Trophoblast cell (in vitro differentiated cells and primary cell): ENCODE results near the gene FAM43A.

ENCODE experiments used
- DNase-seq, 2 donors: peaks; one replicate each; pipeline ENCODE4 v3.0.0-alpha.2; 2016
- H2AFZ ChIP-seq: 2 replicates; pipeline ENCODE4 v1.6.1; 2013; ENCODE audit warnings: low read length, moderate library complexity, mild to moderate bottlenecking; ENCODE audit not compliant: insufficient read depth, poor library complexity
- H2AK5ac ChIP-seq: 2 replicates; pipeline ENCODE4 v1.6.1; 2013; ENCODE audit warnings: mild to moderate bottlenecking, low read length
- H2BK120ac ChIP-seq: 2 replicates; pipeline ENCODE4 v1.6.1; 2013; ENCODE audit warnings: low read length, mild to moderate bottlenecking, moderate library complexity; ENCODE audit not compliant: insufficient read depth, poor library complexity
- H2BK12ac ChIP-seq: 2 replicates; pipeline ENCODE4 v1.6.1; 2013; ENCODE audit warnings: mild to moderate bottlenecking, low read length, moderate library complexity
- H2BK5ac ChIP-seq: 2 replicates; pipeline ENCODE4 v1.6.1; 2013; ENCODE audit warnings: low read length, low read depth, moderate library complexity, mild to moderate bottlenecking; ENCODE audit not compliant: poor library complexity
- H3K14ac ChIP-seq: 2 replicates; pipeline ENCODE4 v1.6.1; 2013; ENCODE audit warnings: mild to moderate bottlenecking, low read length
- H3K18ac ChIP-seq: 2 replicates; pipeline ENCODE4 v1.6.1; 2013; ENCODE audit warnings: mild to moderate bottlenecking, low read length
- H3K23ac ChIP-seq: 2 replicates; pipeline ENCODE4 v1.6.1; 2013; ENCODE audit warnings: low read length
- H3K27ac ChIP-seq: 2 replicates; pipeline ENCODE4 v1.5.1; 2013; ENCODE audit warnings: low read depth, mild to moderate bottlenecking, inconsistent platforms, low read length, moderate library complexity
- H3K27me3 ChIP-seq: 2 replicates; pipeline ENCODE4 v1.6.1; 2013; ENCODE audit warnings: inconsistent platforms, mild to moderate bottlenecking, low read length, moderate library complexity; ENCODE audit not compliant: insufficient read depth
- H3K36me3 ChIP-seq, 2 experiments: 1 replicate in 1 of 2; 2 replicates in 1 of 2; pipeline ENCODE4 v1.6.1; 2013; ENCODE audit warnings: low read length in 2 of 2, mild to moderate bottlenecking in 2 of 2, moderate library complexity in 1 of 2; ENCODE audit not compliant: insufficient read depth in 2 of 2, control insufficient read depth in 1 of 2
- H3K4ac ChIP-seq: 2 replicates; pipeline ENCODE4 v1.6.1; 2013; ENCODE audit warnings: low read depth, mild to moderate bottlenecking, low read length, moderate library complexity
- H3K4me1 ChIP-seq, 2 experiments: 1 replicate in 1 of 2; 2 replicates in 1 of 2; pipeline ENCODE4 v1.6.1; 2013; ENCODE audit warnings: low read length in 2 of 2, mild to moderate bottlenecking in 2 of 2, moderate library complexity in 1 of 2; ENCODE audit not compliant: insufficient read depth in 2 of 2, control insufficient read depth in 1 of 2
- H3K4me2 ChIP-seq: 2 replicates; pipeline ENCODE4 v1.6.1; 2013; ENCODE audit warnings: inconsistent platforms, mild to moderate bottlenecking, low read length, moderate library complexity
- H3K4me3 ChIP-seq: 2 replicates; pipeline ENCODE4 v1.5.1; 2013; ENCODE audit warnings: mild to moderate bottlenecking, low read depth, low read length, inconsistent platforms
- H3K79me1 ChIP-seq: one replicate; pipeline ENCODE4 v1.6.1; 2013; ENCODE audit warnings: low read length
- H3K79me2 ChIP-seq: 2 replicates; pipeline ENCODE4 v1.6.1; 2013; ENCODE audit warnings: low read length, mild to moderate bottlenecking; ENCODE audit not compliant: control insufficient read depth, insufficient read depth, poor library complexity
- H3K9ac ChIP-seq: 2 replicates; pipeline ENCODE4 v1.6.1; 2013; ENCODE audit warnings: mild to moderate bottlenecking, low read length
- H3K9me3 ChIP-seq: 2 replicates; pipeline ENCODE4 v1.6.1; 2013; ENCODE audit warnings: low read depth, mild to moderate bottlenecking, control low read depth, inconsistent platforms, low read length; ENCODE audit not compliant: insufficient read depth
- H4K12ac ChIP-seq: 2 replicates; pipeline ENCODE4 v1.6.1; 2013; ENCODE audit warnings: low read depth, mild to moderate bottlenecking, low read length, moderate library complexity
- H4K8ac ChIP-seq: 2 replicates; pipeline ENCODE4 v1.6.1; 2013; ENCODE audit warnings: low read depth, mild to moderate bottlenecking, low read length, moderate library complexity
- H4K91ac ChIP-seq: one replicate; pipeline ENCODE4 v1.6.1; 2013; ENCODE audit warnings: low read depth, mild to moderate bottlenecking, low read length, moderate library complexity
- WGBS: extraction: QIAGEN DNeasy Blood & Tissue Kit; methylation state at CpG from one replicate; pipeline ENCODE4 v1.1.7; 2013; ENCODE audit warnings: missing lambda C conversion rate; ENCODE audit not compliant: insufficient read length, insufficient coverage; ENCODE audit errors: extremely low coverage; 5-methylcytosine and 5-hydroxymethylcytosine counted together

Gene FAM43A

GRCh38 chr3:194640829-194641228 lies 44.9 kb upstream of the FAM43A start:
- no peak overlapping the region for H4K12ac ChIP-seq
- no peak overlapping the region for H3K4me2 ChIP-seq
- no peak overlapping the region for H2BK12ac ChIP-seq
- H3K79me1 ChIP-seq: no peaks in the 10 kb centered on the region
- peaks cover 2% of the 10 kb centered on the region for H3K79me2 ChIP-seq
- no peaks in the 10 kb centered on the region for H3K9me3 ChIP-seq
- H3K4me3 ChIP-seq: no peak overlapping the region
- H2BK120ac ChIP-seq: no peak overlapping the region
- peaks cover 14 to 21% of the 10 kb centered on the region in 2 experiments for H3K36me3 ChIP-seq
- H4K8ac ChIP-seq: no peak overlapping the region
- H3K18ac ChIP-seq: no peak overlapping the region
- no peak overlapping the region for H4K91ac ChIP-seq
- no peak overlapping the region for H2BK5ac ChIP-seq
- no peaks in the 10 kb centered on the region for H3K27me3 ChIP-seq
- no peak overlapping the region for H3K9ac ChIP-seq
- H3K27ac ChIP-seq: no peak overlapping the region
- no CpG with 5 or more reads among the region's 7 CpGs for WGBS
- H3K4ac ChIP-seq: no peak overlapping the region
- peaks cover 2 to 4% of the 10 kb centered on the region in 2 experiments for H3K4me1 ChIP-seq
- no peak overlapping the region for H2AK5ac ChIP-seq
- H3K14ac ChIP-seq: no peak overlapping the region
- DNase-seq: peak in 1 of 2 donors; percentile 18
- no peak overlapping the region for H2AFZ ChIP-seq
- no peak overlapping the region for H3K23ac ChIP-seq

- WGBS: no CpG with 5 or more reads among the region's 2 CpGs
- Histone ChIP-seq H2BK12ac (no peak overlapping the region), H3K14ac (no peak overlapping the region), H3K4ac (no peak overlapping the region), H3K23ac (no peak overlapping the region), H2BK5ac (no peak overlapping the region), H4K8ac (no peak overlapping the region), H2AFZ (no peak overlapping the region), H2AK5ac (no peak overlapping the region), H3K79me1 (no peaks in the 10 kb centered on the region), H3K36me3 (peaks cover 14 to 24% of the 10 kb centered on the region in 2 experiments), H3K27ac (no peak overlapping the region), H3K4me1 (peaks cover 0 to under 1% of the 10 kb centered on the region in 2 experiments), H3K9ac (no peak overlapping the region), H2BK120ac (no peak overlapping the region), H4K12ac (no peak overlapping the region), H4K91ac (no peak overlapping the region), H3K27me3 (no peaks in the 10 kb centered on the region), H3K79me2 (no peaks in the 10 kb centered on the region), H3K4me3 (no peak overlapping the region), H3K18ac (no peak overlapping the region), H3K4me2 (no peak overlapping the region), H3K9me3 (no peaks in the 10 kb centered on the region)
- peak; percentile 6 to 80 for DNase-seq
Observed at GRCh38 chr3:194642769-194643168, 42.9 kb upstream of the FAM43A start.

- Histone ChIP-seq H2BK5ac (no peak overlapping the region), H4K91ac (no peak overlapping the region), H3K27me3 (no peaks in the 10 kb centered on the region), H3K36me3 (peaks cover 13 to 28% of the 10 kb centered on the region in 2 experiments), H4K8ac (no peak overlapping the region), H2BK120ac (no peak overlapping the region), H3K14ac (no peak overlapping the region), H3K9ac (no peak overlapping the region), H3K79me1 (no peaks in the 10 kb centered on the region), H3K23ac (no peak overlapping the region), H3K9me3 (no peaks in the 10 kb centered on the region), H3K4me3 (no peak overlapping the region), H2BK12ac (no peak overlapping the region), H3K4me2 (no peak overlapping the region), H3K18ac (no peak overlapping the region), H3K79me2 (no peaks in the 10 kb centered on the region), H3K27ac (no peak overlapping the region), H2AFZ (no peak overlapping the region), H4K12ac (no peak overlapping the region), H3K4me1 (no peaks in the 10 kb centered on the region), H3K4ac (no peak overlapping the region), H2AK5ac (no peak overlapping the region)
- no peak for DNase-seq
- no CpG with 5 or more reads among the region's 3 CpGs for WGBS
Observed at GRCh38 chr3:194647747-194648146, 37.9 kb upstream of the FAM43A start.

- Histone ChIP-seq H3K36me3 (peaks cover 13 to 27% of the 10 kb centered on the region in 2 experiments), H2AK5ac (no peak overlapping the region), H2BK5ac (no peak overlapping the region), H3K27me3 (no peaks in the 10 kb centered on the region), H4K12ac (no peak overlapping the region), H3K4me2 (no peak overlapping the region), H3K9ac (no peak overlapping the region), H4K91ac (no peak overlapping the region), H3K4ac (no peak overlapping the region), H3K18ac (no peak overlapping the region), H3K4me3 (no peak overlapping the region), H3K79me1 (no peaks in the 10 kb centered on the region), H2BK12ac (no peak overlapping the region), H2BK120ac (no peak overlapping the region), H3K14ac (no peak overlapping the region), H3K23ac (no peak overlapping the region), H3K9me3 (no peaks in the 10 kb centered on the region), H2AFZ (no peak overlapping the region), H4K8ac (no peak overlapping the region), H3K79me2 (no peaks in the 10 kb centered on the region), H3K4me1 (no peaks in the 10 kb centered on the region), H3K27ac (no peak overlapping the region)
- no peak for DNase-seq
- no CpG with 5 or more reads among the region's 5 CpGs for WGBS
Observed at GRCh38 chr3:194654443-194654842, 31.2 kb upstream of the FAM43A start.
